HepG2 (cell line): Measurements from ENCODE around the gene NUP35. TPM values are rescaled to one million over a fixed set of nuclear protein-coding genes. Genes with fewer than 3 reads are reported as not detected.
A peak's percentile ranks its signal among the peaks of the same experiment; 100 is the strongest.

ENCODE experiments used
- ATF3 ChIP-seq: sonication (generic); formaldehyde crosslinking; IDR thresholded peaks from 2 replicates; pipeline ENCODE4 v1.4.0; 2020; ENCODE audit warnings: missing genetic modification reagents
- ETV5 ChIP-seq: IDR thresholded peaks from 2 replicates; pipeline ENCODE4 v1.6.1; 2018; ENCODE audit warnings: missing biosample characterization, missing genetic modification reagents, inconsistent platforms, borderline replicate concordance
- ISL2 ChIP-seq: sonication (generic); formaldehyde crosslinking; IDR thresholded peaks from 2 replicates; pipeline ENCODE4 v1.5.0; 2020; ENCODE audit warnings: missing genetic modification reagents
- MAZ ChIP-seq, 2 experiments: sonication (generic) in 1 of 2; formaldehyde crosslinking in 1 of 2; IDR thresholded peaks; 2 replicates each; pipeline versions ENCODE4 v1.5.0 to v1.6.1; 2012 to 2020; ENCODE audit warnings: low read depth in 2 of 2, mild to moderate bottlenecking in 2 of 2, borderline replicate concordance in 1 of 2, improper control_type of control experiment in 1 of 2, low read length in 1 of 2, missing genetic modification reagents in 1 of 2, moderate library complexity in 1 of 2
- PCBP1 ChIP-seq: fragments of 200-400 bp; formaldehyde crosslinking; IDR thresholded peaks from 2 replicates; pipeline ENCODE4 v1.6.1; 2017; ENCODE audit warnings: mild to moderate bottlenecking, low read depth, low read length, borderline replicate concordance
- PHB2 ChIP-seq: fragments of 450-650 bp; IDR thresholded peaks from 2 replicates; pipeline ENCODE4 v1.6.1; 2018; ENCODE audit not compliant: partially characterized antibody
- RELA ChIP-seq: sonication (generic); formaldehyde crosslinking; IDR thresholded peaks from 2 replicates; pipeline ENCODE4 v1.4.0; 2020; ENCODE audit warnings: missing genetic modification reagents
- TAF1 ChIP-seq: sonication (generic); formaldehyde crosslinking; IDR thresholded peaks from 2 replicates; pipeline ENCODE4 v1.4.0; 2020; ENCODE audit warnings: missing genetic modification reagents
- TEF ChIP-seq: sonication (generic); formaldehyde crosslinking; IDR thresholded peaks from 2 replicates; pipeline ENCODE4 v1.5.0; 2020; ENCODE audit warnings: missing genetic modification reagents
- TFAP4 ChIP-seq: sonication (generic); IDR thresholded peaks from 2 replicates; pipeline ENCODE4 v1.6.1; 2016; ENCODE audit warnings: low read depth, borderline replicate concordance
- TMF1 ChIP-seq: sonication (generic); formaldehyde crosslinking; IDR thresholded peaks from 2 replicates; pipeline ENCODE4 v1.8.1; 2022; ENCODE audit warnings: low read depth, missing genetic modification reagents
- ZBTB2 ChIP-seq: sonication (generic); formaldehyde crosslinking; IDR thresholded peaks from 2 replicates; pipeline ENCODE4 v1.8.0; 2022; ENCODE audit warnings: low read depth, missing genetic modification reagents
- ZNF180 ChIP-seq: sonication (generic); formaldehyde crosslinking; IDR thresholded peaks from 2 replicates; pipeline ENCODE4 v1.4.0; 2020; ENCODE audit warnings: low read depth, missing genetic modification reagents, borderline replicate concordance
- ZNF282 ChIP-seq: fragments of 450-650 bp; IDR thresholded peaks from 2 replicates; pipeline ENCODE4 v1.6.1; 2018; ENCODE audit not compliant: partially characterized antibody
- ZNF30 ChIP-seq: sonication (generic); formaldehyde crosslinking; IDR thresholded peaks from 2 replicates; pipeline ENCODE4 v1.5.0; 2020; ENCODE audit warnings: mild to moderate bottlenecking, missing genetic modification reagents
- ZNF468 ChIP-seq: sonication (generic); formaldehyde crosslinking; IDR thresholded peaks from 2 replicates; pipeline ENCODE4 v1.8.0; 2022; ENCODE audit warnings: mild to moderate bottlenecking, moderate library complexity, missing genetic modification reagents
- ZNF512B ChIP-seq: sonication (generic); formaldehyde crosslinking; IDR thresholded peaks from 2 replicates; pipeline ENCODE4 v1.5.1; 2020; ENCODE audit warnings: missing genetic modification reagents, mild to moderate bottlenecking, borderline replicate concordance
- ZNF761 ChIP-seq: sonication (generic); formaldehyde crosslinking; conservative IDR thresholded peaks from 2 replicates; pipeline ENCODE4 v1.4.0; 2020; ENCODE audit warnings: mild to moderate bottlenecking, missing genetic modification reagents
- ZNF768 ChIP-seq: sonication (generic); formaldehyde crosslinking; IDR thresholded peaks from 2 replicates; pipeline ENCODE4 v1.4.0; 2020; ENCODE audit warnings: missing genetic modification reagents
- polyA plus RNA-seq, 8 experiments: library from polyadenylated mRNA; depleted of rRNA in 3 of 8; stranded (reverse) in 7 of 8; unstranded in 1 of 8; fragments of >200 nt; fragmentation: Illumina TruSeq in 4 of 8; extraction: Trizol in 4 of 8; gene quantifications; 2 replicates each; pipeline versions ENCODE4 v1.2.1 to v1.2.3, GENCODE V29; 2011 to 2016; ENCODE audit warnings: low read depth in 4 of 8, missing spikeins in 1 of 8, mixed read lengths in 1 of 8; ENCODE audit not compliant: insufficient read depth in 1 of 8
- total RNA-seq, 5 experiments: library from RNA; depleted of rRNA; stranded (reverse); fragments of >200 nt; fragmentation: Illumina TruSeq; extraction: Trizol; gene quantifications; 2 replicates each; pipeline ENCODE4 v1.2.3, GENCODE V29; 2016; ENCODE audit warnings: low read depth in 1 of 5

NUP35 gene
- total and polyA plus RNA-seq, 2 of the 13 experiments (the other 11 are each of a cell fraction or from before 2014, with no cell fraction given), result 16.9 to 53.6 TPM

GRCh38 chr2:183078464-183079138 lies 45.6 kb upstream of the NUP35 start, which contains the start of gene DUSP19 (continued):
- TF ChIP-seq ZNF30 (no peak), MAZ (IDR thresholded peaks at IDR 0.05; ENCODE audit: borderline replicate concordance, low read depth, low read length) (0 out of 2 replicates have a peak, but pooled peaks have one; percentile 16), MAZ (CRISPR knock-in tag; IDR thresholded peaks at IDR 0.05; ENCODE audit: low read depth) (peak; percentile 71; the same call in 1 of the 2 replicates), ZNF761 (peak; percentile 73; the same call in 1 of the 2 replicates), TAF1 (CRISPR knock-in tag) (peak; percentile 89), ETV5 (CRISPR knock-in tag) (no peak; the same call in 1 of the 2 replicates), ZNF512B (CRISPR knock-in tag) (peak; percentile 72; the same call in 1 of the 2 replicates), TMF1 (peak; percentile 37; the same call in 1 of the 2 replicates), ISL2 (CRISPR knock-in tag) (peak; percentile 58; the same call in 1 of the 2 replicates), ZNF468 (CRISPR knock-in tag) (no peak), TFAP4 (peak; percentile 43; the same call in 1 of the 2 replicates), ZNF768 (CRISPR knock-in tag) (no peak), PCBP1 (no peak), ZNF282 (no peak), PHB2 (no peak), RELA (CRISPR knock-in tag) (peak; percentile 15; the same call in 1 of the 2 replicates), ATF3 (no peak), TEF (CRISPR knock-in tag) (peak; percentile 60; the same call in 1 of the 2 replicates), ZBTB2 (CRISPR knock-in tag) (no peak), ZNF180 (CRISPR knock-in tag) (no peak; the same call in 1 of the 2 replicates)
